ENCODE results near the gene ABCA8.

DNA sequence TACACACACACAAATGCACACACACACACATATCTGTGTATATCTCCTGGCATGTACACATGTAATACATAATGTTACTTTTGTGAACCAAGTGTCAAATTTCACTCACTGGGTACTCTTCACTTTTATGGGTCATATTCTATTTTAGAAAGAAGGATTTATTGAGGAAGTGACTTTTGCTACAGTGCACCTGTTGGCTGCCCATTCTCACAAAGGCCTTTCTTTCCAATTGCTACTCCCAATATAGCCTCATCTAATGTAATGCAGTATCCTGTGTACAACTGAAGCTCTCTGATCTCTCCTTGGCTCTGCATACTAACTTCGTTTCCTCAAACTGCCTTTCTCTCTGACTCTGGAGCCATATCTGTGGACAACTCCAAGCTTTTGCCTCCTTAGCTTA, 107.5 kb downstream of the ABCA8 start:
- TF ChIP-seq, protein P1, sequence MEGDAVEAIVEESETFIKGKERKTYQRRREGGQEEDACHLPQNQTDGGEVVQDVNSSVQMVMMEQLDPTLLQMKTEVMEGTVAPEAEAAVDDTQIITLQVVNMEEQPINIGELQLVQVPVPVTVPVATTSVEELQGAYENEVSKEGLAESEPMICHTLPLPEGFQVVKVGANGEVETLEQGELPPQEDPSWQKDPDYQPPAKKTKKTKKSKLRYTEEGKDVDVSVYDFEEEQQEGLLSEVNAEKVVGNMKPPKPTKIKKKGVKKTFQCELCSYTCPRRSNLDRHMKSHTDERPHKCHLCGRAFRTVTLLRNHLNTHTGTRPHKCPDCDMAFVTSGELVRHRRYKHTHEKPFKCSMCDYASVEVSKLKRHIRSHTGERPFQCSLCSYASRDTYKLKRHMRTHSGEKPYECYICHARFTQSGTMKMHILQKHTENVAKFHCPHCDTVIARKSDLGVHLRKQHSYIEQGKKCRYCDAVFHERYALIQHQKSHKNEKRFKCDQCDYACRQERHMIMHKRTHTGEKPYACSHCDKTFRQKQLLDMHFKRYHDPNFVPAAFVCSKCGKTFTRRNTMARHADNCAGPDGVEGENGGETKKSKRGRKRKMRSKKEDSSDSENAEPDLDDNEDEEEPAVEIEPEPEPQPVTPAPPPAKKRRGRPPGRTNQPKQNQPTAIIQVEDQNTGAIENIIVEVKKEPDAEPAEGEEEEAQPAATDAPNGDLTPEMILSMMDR (conservative IDR thresholded peaks at IDR 0.05 in 1 of 2, IDR thresholded peaks at IDR 0.05 in 1 of 2; ENCODE audit: low read depth in 1 of 2, low read length in 2 of 2) = no peak
- no peak for TF ChIP-seq EZH2 (IDR thresholded peaks at IDR 0.05; ENCODE audit: low read length, missing control alignments)

Measured in fibroblast of lung (primary cell).